HG02885 (cell line): Measurements from ENCODE around the gene NUDT16.
A peak's percentile ranks its signal among the peaks of the same experiment; 100 is the strongest.
"Not testable (repeated sequence)": the region's sequence is repeated elsewhere in the genome, so short reads cannot be mapped to it uniquely, and the experiment has no call there.

Experiments
- ATAC-seq: cut with Tn5 transposase; IDR thresholded peaks from one replicate; pipeline ENCODE4 v1.9.1; 2021; ENCODE audit warnings: mild to moderate bottlenecking; ENCODE audit not compliant: unreplicated experiment, poor library complexity

The NUDT16 gene

DNA sequence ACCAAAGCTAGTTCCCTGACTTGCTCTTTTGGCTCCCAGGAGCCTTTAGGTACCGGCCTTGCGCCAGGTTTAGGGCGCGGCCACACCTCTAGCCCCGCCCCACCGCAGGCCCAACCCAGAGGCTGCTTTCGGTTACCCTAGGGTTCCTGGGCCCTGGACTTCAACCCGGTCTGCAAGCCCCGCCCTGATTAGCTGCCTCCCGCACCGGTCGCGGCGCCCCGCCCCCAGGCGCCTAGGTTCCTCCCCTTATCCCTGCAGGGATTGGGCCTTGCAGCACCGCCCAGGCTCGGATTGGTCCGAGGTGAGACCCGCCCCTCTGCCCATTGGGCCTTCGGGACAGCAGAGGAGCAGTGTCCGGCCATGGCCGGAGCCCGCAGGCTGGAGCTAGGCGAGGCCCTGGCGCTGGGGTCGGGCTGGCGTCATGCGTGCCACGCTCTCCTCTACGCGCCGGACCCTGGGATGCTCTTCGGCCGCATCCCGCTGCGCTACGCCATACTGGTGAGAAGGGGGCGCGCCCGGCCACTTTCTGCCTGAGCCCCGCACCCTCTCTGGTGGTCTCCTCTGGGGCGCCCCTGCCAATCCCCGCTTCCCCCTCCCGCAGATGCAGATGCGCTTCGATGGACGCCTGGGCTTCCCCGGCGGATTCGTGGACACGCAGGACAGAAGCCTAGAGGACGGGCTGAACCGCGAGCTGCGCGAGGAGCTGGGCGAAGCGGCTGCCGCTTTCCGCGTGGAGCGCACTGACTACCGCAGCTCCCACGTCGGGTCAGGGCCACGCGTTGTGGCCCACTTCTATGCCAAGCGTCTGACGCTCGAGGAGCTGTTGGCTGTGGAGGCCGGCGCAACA lies at the start of gene NUDT16:
NUDT16 (plus strand) TSS at position 330 of the 847 bp plus-strand sequence; CDS start at position 361, 31 bp downstream.
- peak; percentile 98 for ATAC-seq

- ATAC-seq, result no peak
These were observed 42.5 kb upstream of the NUDT16 start for GRCh38 chr3:131338948-131339640.

GRCh38 chr3:131341761-131342160 lies 39.8 kb upstream of the NUDT16 start:
- no peak for ATAC-seq

DNA sequence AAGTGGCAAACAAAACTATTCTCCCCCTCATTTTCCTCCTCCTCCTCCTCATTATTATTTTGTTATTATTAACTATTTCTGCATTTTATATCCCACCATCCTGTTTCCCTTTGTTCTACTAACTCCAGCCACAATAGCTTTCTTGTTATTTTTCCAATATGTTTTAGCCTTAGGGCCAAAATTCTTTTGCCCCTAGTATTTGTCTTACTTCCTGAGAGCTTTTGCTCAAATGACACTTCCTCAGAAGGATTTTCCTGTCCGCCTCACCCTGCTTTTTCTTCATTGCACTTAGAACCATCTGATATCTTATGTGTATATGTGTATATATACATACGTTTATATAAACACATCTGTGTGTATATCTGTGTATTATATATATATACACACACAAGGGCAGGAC lies 32.7 kb upstream of the NUDT16 start:
- no peak for ATAC-seq

- no peak for ATAC-seq
These were observed 32.1 kb upstream of the NUDT16 start for GRCh38 chr3:131349454-131349853.

- no peak for ATAC-seq
These were observed 31.6 kb upstream of the NUDT16 start for GRCh38 chr3:131349946-131350347.

DNA sequence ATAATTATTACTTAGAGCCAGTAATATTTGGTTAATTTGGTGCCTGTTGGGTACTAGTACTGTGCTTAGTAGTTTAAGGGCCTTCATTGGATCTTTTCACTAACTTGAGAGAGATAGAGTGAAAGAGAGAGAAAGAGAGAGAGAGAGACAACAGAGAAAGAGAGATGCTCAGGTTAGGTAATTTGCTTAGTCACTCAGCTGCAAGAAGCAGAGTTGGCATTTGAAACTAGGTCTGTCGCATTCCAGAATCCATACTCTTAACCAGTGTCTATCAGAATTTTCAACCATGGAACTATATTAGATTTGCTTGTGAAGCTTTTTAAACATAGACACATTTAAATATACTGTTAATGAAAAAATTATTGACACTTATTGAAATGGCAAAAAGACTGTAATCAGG lies 31.1 kb upstream of the NUDT16 start:
- ATAC-seq, result no peak

GRCh38 chr3:131353016-131353877 lies 28.3 kb upstream of the NUDT16 start:
- no peak for ATAC-seq

DNA sequence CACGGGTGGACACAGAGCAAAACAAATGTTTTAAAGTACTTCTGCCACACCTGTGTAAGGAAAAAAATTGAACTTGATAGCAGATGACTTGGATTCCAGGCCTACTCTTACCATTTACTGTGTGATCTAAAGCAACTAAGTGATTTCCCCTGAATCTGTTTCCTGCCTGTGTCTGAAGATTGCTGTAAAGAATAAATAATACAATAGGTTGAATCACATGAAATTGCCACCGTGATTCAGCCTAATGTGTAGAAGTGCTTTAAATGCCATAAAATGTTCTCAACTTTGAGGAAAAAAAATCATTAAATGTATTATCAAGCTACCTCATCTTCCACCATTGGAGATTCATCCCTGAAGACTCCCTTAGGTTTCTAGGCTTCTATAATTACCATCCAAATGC lies 27.6 kb upstream of the NUDT16 start:
- ATAC-seq, result no peak

DNA sequence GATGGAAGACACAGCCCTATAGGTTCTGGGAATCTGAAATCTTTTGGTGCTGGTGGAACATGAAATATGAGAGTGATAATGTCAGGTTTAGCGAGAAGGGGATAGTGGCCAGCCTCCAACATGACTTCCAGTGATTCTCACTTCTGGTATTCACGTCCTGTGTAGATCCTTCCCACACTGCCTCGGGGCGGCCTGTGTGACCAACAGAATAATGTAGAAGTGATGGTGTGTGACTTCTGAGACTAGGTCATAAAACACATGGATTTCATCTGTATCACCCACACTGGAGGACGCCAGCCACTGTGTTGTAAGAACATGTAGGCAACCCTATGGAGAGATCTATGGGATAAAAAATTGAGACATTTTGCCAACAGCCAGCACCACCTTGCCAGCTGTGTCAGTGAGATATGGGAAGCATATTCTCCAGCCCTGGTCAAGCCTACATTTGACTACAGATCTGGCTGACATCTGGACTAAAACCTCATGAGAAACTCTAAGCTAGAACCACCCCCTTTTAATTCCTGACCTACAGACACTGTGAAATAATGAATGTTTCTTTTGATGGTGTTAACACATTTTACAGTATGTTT lies 25.5 kb upstream of the NUDT16 start:
- no peak for ATAC-seq

DNA sequence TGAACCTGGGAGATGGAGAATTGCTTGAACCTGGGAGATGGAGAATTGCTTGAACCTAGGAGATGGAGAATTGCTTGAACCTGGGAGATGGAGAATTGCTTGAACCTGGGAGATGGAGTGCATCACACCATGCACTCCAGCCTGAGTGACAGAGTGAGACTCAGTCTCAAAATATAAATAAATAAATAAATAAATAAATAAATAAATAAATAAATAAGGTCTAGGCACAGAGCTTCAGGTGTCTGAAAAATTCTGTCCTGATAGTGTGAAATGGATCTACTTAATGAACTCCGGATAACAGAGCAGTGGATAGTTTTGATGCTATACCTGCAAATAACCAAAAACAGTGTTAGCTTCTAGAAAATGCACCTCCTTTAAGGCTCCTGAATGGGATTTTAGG lies 24.3 kb upstream of the NUDT16 start:
- ATAC-seq, result no peak

DNA sequence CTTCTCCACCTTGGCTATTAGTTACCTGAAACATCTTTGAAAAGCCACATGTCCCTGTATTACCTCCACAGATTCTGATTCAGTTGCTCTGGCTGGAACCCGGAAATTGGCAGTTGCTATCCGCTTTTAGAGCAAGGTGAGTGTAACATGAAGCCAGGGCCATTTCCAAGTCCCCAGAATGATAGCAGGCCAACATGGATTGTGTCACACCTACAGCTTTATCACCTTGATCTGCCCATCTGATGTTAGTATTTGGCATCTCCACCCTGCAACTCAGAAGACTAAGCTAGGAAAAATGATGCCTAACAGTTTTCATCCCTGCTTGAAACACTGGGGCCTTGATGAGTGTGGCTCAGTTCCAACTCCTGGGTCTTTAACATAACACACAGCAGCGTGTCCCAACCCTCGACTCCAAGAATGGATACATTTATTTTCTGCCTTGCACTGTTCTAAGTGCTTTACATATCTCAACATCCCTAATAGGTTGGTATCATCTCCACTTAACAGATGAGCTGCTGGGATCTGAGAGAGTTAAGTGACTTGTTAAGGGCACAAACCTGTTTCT lies 21.3 kb upstream of the NUDT16 start:
- ATAC-seq, result no peak

DNA sequence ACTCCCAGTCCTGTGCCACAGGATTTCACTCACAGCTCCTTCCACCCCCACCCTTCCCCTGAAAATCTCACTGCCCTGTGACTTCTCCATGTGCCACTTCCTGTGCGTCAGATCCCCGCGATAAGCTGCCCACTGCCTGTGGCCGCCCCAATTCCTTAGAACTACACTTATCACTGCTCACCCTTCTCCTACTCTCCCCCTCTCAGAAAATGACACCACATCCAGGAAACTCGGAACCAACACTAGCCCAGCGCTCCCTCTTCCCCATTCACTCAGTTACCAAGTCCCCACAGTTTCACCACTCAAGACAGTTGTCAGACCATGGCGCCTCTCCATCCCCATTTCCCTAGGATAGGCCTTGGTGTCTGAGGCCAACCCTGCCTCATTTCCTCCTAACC lies 20.5 kb upstream of the NUDT16 start:
- not testable (repeated sequence) for ATAC-seq

DNA sequence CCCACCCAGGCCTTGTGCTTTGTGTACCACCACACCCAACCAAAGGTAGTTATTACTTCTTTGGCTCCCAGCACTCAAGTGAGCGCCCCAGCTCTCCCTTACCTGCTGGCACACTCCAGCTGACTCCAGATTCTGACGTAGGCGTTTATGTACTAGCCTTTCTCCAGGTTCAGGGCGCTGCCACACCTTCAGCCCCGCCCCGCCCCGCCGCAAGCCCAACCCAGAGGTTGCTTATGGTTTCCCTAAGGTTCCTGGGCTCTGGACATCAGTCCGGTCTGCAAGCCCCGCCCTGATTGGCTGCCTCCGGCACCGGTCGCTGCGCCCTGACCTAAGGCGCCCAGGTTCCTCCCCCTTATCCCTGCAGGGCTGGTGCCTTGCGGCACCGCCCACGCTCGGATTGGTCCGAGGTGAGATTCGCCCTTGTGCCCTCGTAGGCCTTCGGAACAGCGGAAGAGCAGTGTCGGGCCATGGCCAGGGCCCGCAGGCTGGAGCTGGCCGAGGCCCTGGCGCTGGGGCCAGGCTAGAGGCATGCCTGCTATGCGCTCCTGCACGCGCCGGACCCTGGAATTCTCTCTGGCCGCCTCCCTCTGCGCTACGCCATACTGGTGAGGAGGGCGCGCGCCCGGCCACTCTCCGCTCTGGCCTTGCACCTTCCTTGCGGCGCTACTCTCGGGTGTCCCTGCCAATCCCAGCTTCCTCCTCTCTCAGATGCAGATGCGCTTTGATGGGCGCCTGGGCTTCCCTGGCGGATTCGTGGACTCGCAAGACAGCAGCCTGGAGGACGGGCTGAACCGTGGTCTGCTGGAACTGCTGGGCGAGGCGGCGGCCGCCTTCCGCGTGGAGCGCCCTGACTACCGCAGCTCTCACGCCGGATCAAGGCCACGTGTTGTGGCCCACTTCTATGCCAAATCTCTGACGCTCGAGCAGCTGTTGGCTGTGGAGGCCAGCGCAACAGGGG lies 19.8 kb upstream of the NUDT16 start:
- peak; percentile 69 for ATAC-seq

DNA sequence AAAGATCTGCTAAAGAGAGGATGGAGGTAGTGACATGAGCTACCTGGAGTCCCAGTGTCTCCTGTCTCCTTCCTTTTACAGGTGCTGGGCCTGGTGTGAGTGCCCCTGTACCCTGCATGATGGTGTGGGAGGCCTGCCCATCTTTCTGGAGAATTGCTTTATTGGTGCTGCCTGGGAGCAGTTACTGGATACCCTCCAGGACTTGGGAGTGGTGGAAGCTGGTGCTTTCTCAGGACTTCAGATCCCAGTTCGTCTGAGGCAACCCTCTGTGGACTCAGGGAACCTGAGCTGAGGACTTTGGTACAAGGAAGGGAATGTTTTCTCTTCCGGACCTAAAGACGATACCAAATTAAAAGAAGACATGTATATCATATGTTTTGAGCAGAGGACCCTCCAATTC lies 18.3 kb upstream of the NUDT16 start:
- no peak for ATAC-seq

DNA sequence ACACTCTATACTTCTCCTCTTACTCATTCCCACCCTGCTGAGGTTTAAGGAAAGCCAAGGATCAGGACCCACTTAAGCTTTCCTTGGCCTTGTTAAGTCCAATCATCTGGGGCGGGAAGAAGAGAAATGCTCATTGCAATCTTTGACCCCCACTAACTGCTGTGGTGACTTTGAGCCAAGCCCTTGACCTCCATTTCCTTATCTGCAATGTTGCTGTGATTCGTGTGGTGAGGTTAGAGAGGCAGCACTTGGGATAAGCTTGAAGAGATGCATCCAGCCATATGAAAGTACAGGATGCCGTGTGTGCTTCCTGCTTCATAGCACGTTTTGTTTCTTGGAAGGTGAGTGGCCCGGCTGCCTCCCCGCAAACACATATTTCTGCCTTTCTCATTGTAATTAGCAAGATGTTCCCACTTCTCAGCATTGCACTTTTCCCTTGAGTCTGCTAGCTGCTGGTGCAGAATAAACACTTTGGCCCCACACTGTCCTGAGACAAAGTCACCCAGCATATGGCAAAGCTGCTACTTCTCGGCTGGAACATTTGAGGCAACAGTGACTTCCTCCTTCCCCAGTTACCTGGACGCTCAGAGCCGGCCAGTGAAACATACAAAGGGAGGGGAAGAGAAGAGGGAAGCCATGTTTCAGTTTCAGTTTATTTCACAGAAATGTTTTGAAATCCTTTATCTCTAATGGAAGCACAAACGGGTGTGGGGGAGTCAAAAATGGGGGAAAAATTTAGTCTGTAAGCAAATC lies 10.5 kb upstream of the NUDT16 start:
- ATAC-seq, result no peak

DNA sequence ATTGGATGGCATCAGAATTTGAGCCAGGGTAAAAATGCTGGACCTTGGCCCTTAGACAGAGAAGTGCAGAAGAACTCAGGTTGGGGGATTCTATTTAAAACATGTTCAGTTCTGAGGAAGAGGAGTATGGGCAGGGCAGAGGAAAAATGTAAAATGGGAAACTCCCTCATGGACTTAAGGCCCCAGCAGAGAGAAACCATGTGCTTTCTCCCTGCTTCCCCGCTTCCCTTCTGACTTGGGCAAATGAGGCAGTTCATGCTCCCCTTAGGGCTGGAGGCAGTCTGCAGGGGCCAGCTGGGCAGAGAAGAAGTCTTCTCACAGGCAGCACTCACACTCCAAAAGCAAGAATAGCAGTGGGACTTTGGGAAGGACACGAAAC lies 9.9 kb upstream of the NUDT16 start:
- ATAC-seq, result no peak

DNA sequence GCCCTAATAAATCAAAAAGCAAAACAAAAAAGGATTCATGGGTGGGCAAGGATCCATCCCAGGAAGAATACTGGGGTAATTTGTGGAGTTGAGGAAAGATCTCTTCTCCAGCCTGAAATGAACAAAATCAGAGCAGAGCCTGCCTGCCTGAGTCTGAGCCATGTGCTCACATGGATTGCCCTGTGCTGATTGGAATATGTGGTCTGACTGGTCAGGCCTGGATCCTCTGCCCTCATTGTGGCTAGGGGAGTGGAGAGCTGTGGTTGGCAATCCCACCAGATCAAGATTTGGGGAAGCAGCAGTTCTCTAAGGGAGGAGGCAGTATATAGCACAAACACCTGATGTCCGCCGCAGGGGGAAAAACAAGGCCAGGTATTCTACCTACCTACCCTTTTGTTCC lies 6.8 kb upstream of the NUDT16 start:
- ATAC-seq, result no peak
